HFFc6 (cell line): ENCODE measurements around the gene PPP1R9B. TPM values are rescaled to one million over a fixed set of nuclear protein-coding genes. Genes with fewer than 3 reads are reported as not detected.
A peak's percentile ranks its signal among the peaks of the same experiment; 100 is the strongest.

Experiments used
- DNase-seq: peaks from one replicate; pipeline ENCODE4 v3.0.0-alpha.2; 2018
- H3K27ac Mint-ChIP-seq: 2 replicates; pipeline ENCODE4 v1.8.0; 2020; ENCODE audit warnings: mild to moderate bottlenecking, mixed read lengths
- H3K27me3 Mint-ChIP-seq: 2 replicates; pipeline ENCODE4 v1.8.0; 2021; ENCODE audit warnings: mild to moderate bottlenecking, moderate library complexity, mixed read lengths; ENCODE audit not compliant: insufficient read depth
- H3K36me3 Mint-ChIP-seq: 2 replicates; pipeline ENCODE4 v1.8.0; 2021; ENCODE audit warnings: low read depth, mixed read lengths
- H3K4me1 Mint-ChIP-seq: 2 replicates; pipeline ENCODE4 v1.8.0; 2020; ENCODE audit warnings: low read depth, mixed read lengths
- H3K4me3 Mint-ChIP-seq: 2 replicates; pipeline ENCODE4 v1.8.0; 2020; ENCODE audit warnings: mild to moderate bottlenecking, moderate library complexity, mixed read lengths
- H3K9me3 Mint-ChIP-seq: 2 replicates; pipeline ENCODE4 v1.8.0; 2020; ENCODE audit warnings: mild to moderate bottlenecking, mixed read lengths
- total RNA-seq, 6 experiments: library from RNA; stranded (reverse); fragmentation: NEBNext Ultra II Directional; extraction: Animal tissue kit (Norgen Biotek cat#: 25700); gene quantifications; 2 replicates in 1 of 6; 3 replicates in 5 of 6; pipeline ENCODE4 v1.2.3, GENCODE V29; 2021
- TF ChIP-seq, protein P1 (sequence below): fragments of 200-600 bp; sonication (generic); IDR thresholded peaks from 2 replicates; pipeline ENCODE4 v1.5.0; 2021; ENCODE audit warnings: antibody characterized with exemption, mild to moderate bottlenecking

The PPP1R9B gene
- total RNA-seq, 6 experiments from 2014 or later, result 66.4 to 78.5 (median 68.7) TPM

DNA sequence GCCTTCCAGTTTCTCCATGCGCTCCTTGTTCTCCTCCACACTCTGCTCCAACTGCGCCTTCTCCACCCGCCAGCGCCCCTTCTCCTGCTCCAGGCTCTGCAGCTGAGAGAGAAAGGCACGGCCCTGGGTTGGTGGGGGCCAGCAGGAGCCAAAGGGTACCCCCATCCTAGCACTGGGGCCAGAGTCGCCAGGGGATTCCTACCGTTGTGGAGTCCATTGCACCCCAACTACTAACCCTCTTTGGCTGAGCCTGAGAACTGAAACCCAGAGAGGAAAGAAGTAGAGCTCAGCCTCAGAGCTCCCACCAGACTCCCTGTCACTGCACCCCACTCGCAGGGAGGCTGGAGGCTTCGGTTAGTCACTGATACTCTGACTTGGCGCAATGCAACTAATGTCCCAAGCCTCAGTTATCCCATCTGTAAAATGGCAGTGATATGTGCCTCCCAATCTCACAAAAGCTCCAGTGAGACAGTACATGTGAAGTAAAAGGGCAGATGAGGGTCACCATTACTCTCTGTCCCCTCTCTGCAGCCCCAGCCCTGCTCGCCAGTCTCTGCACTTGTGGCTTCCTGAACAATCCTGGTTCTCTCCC is 14.3 kb downstream of the PPP1R9B start:
- Mint-ChIP-seq H3K27ac (no peak overlapping the region; the same call in 1 of the 2 replicates), H3K9me3 (no peaks in the 10 kb centered on the region)

DNA sequence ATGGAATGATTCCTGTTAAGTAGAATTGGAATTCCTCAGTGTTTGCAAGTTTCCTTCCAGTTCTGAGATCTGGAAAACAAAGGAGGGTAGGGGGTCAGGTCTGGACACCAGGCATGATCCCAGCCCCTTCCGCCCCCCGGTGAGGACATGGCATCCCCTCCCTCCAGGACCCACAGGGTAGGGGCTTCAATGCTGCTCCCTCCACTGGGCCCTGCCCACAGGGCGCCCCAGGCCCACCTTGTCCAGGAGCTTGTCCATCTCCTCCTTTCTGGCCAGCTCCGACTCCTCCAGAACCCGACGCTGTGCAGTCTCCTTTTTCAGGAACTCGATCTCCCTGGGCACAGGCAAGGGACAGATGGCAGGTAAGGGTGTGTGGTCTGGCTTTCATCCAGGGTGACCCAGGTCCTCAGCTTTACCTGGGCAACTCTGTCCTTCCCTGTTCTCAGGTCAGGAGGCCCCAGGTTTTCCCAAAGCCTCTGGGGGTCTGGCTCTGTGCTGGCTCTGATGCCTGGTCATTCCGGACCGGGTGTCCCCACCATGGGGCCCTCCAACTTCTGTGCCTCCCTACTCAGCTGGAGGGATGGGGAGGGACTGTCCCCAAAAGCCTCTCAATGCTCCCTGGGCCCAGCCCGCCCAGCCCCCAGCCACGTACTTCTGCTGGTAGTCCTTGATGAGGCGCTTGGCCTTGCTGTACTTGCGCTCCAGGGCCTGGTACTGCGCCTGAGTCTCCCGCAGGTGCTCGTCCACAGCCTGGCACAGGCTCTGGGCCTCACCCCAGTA is 15.0 kb downstream of the PPP1R9B start:
- no peaks in the 10 kb centered on the region for H3K9me3 Mint-ChIP-seq
- no peak overlapping the region for H3K4me3 Mint-ChIP-seq
- H3K4me1 Mint-ChIP-seq, result peaks cover 51% of the 10 kb centered on the region
- TF ChIP-seq, protein P1, sequence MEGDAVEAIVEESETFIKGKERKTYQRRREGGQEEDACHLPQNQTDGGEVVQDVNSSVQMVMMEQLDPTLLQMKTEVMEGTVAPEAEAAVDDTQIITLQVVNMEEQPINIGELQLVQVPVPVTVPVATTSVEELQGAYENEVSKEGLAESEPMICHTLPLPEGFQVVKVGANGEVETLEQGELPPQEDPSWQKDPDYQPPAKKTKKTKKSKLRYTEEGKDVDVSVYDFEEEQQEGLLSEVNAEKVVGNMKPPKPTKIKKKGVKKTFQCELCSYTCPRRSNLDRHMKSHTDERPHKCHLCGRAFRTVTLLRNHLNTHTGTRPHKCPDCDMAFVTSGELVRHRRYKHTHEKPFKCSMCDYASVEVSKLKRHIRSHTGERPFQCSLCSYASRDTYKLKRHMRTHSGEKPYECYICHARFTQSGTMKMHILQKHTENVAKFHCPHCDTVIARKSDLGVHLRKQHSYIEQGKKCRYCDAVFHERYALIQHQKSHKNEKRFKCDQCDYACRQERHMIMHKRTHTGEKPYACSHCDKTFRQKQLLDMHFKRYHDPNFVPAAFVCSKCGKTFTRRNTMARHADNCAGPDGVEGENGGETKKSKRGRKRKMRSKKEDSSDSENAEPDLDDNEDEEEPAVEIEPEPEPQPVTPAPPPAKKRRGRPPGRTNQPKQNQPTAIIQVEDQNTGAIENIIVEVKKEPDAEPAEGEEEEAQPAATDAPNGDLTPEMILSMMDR, result no peak
- H3K27ac Mint-ChIP-seq, result no peak overlapping the region; the same call in 1 of the 2 replicates
- H3K27me3 Mint-ChIP-seq, result peaks cover 15% of the 10 kb centered on the region
- peaks cover 32% of the 10 kb centered on the region for H3K36me3 Mint-ChIP-seq
- DNase-seq, result no peak

More for the DNA sequence above, 14.3 kb downstream of the PPP1R9B start:
- TF ChIP-seq, protein P1, result no peak
- peaks cover 39% of the 10 kb centered on the region for H3K36me3 Mint-ChIP-seq
- no peak overlapping the region for H3K4me3 Mint-ChIP-seq
- DNase-seq, result no peak
- peaks cover 14% of the 10 kb centered on the region for H3K27me3 Mint-ChIP-seq
- H3K4me1 Mint-ChIP-seq, result peaks cover 52% of the 10 kb centered on the region

DNA sequence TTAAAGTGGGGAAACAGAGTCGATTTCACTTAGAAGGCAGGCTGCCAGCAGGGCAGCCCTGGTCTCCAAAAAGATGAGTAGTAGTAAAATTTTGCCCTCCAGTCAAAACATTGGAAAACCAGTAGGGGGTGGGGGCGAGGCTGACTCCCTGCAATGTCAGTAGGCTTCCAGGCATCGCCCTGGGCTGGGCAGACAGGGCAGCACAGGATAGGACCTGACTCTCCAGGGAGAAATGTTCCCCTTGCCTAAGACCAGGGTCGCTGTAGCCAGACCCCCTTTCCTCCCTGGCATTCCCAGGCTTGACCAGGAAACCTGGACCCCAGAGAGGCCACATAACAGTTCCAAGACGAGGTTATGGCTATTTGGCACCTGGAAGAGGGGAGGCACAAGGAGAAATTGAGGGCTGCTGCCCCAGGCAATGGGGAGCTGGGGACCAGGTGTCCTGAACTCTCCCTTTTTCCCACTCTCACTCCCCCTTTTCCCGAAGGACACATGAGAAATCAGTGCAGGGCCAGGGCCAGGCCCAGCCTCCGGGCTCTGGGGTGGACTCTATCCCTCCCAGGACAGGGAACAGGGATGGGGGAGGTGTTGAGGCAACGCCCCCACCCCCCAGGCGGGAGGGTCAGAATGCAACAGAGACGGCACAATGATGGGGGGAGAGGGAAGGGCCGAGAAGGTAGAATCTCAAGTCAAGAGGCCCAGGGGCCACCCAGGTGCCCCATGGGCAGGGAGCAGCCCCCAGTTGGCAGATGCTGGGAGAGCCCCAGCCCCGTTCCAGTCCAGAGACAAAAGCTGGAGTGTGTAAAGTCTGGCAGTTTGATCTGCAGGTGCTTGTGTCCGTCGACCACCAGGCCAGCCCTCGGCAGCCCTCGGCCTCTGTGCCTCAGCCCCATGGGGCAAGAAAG is 16.0 kb downstream of the PPP1R9B start:
- no peaks in the 10 kb centered on the region for H3K9me3 Mint-ChIP-seq
- H3K36me3 Mint-ChIP-seq, result peaks cover 23% of the 10 kb centered on the region
- peak; percentile 34 for DNase-seq
- TF ChIP-seq, protein P1, result peak; percentile 40
- H3K27ac Mint-ChIP-seq, result peak overlapping the region; percentile 73
- peaks cover 15% of the 10 kb centered on the region for H3K27me3 Mint-ChIP-seq
- H3K4me3 Mint-ChIP-seq, result peak overlapping the region; percentile 17; the same call in 1 of the 2 replicates
- H3K4me1 Mint-ChIP-seq, result peaks cover 42% of the 10 kb centered on the region

DNA sequence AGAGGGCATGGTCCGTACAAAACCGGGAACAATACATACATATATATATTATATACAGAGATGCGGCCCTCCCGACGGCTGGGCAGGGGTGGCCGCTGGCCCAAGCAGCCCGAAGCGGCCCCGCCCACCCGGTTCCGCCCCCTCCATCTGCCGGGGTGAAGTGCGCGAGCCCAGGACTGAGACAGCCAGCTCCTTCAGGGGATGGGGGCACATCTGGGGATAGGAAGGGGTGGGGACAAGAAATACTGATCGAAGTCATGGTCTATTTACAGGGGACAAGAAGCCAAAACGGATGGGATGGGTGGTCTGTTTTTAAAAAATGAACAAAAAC is 16.7 kb downstream of the PPP1R9B start:
- DNase-seq, result no peak
- peak overlapping the region; percentile 73 for H3K27ac Mint-ChIP-seq
- H3K4me1 Mint-ChIP-seq, result peaks cover 45% of the 10 kb centered on the region
- TF ChIP-seq, protein P1, result no peak
- H3K36me3 Mint-ChIP-seq, result peaks cover 23% of the 10 kb centered on the region
- peaks cover 15% of the 10 kb centered on the region for H3K27me3 Mint-ChIP-seq
- H3K9me3 Mint-ChIP-seq, result no peaks in the 10 kb centered on the region
- H3K4me3 Mint-ChIP-seq, result peak overlapping the region; percentile 17; the same call in 1 of the 2 replicates

DNA sequence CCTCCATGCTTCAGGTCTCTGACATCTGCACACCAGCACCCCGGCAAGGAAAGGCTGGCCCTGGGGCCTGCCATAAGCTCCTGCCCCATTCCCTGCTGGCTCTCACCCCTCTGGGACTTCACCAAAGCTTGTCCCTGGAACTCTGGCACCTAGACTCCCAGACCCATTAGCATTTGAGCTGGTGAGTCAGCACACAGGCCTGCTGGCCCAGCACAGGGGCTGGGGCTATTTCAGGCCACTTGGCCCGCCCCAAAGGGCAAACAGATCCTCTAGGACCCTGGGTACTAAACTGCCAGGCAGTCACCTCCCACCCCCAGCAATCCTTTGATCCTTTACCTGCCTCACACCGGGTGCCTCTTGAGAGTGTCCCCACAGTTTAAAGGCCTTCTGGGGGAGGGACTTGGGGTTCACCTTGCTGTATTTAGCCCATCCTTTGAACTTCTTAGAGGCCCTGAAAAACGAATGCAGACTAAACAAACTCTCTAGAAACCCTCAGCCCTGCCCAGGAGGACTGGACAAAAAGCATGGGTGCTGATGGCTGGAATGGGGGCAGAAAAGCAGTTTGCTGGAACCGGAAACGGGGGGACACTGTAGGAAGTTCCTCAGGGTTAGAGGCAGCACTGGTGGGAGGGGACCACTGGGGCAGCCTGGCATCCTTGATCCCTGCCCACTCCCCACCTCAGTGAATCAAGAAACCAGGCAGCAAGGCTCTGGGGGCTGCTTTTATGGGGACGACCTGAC is 17.3 kb downstream of the PPP1R9B start:
- Mint-ChIP-seq H3K27ac (peak overlapping the region; percentile 73), H3K36me3 (peaks cover 19% of the 10 kb centered on the region), H3K9me3 (no peaks in the 10 kb centered on the region), H3K4me1 (peaks cover 50% of the 10 kb centered on the region), H3K4me3 (no peak overlapping the region), H3K27me3 (peaks cover 17% of the 10 kb centered on the region)
- DNase-seq, result peak; percentile 58
- TF ChIP-seq, protein P1, result no peak
